Transverse colon (tissue), 4 donors: ENCODE results near the gene PAXIP1. TPM values are rescaled to one million over a fixed set of nuclear protein-coding genes. Genes with fewer than 3 reads are reported as not detected.

ENCODE experiments used
- DNase-seq: peaks from one replicate; pipeline ENCODE4 v3.0.0-alpha.2; 2019
- H3K27ac ChIP-seq, 4 donors: fragments of 200-600 bp; sonication (generic); 2 replicates each; pipeline ENCODE4 v1.5.1; 2016 to 2018; ENCODE audit warnings: inconsistent platforms in 4 of 4
- H3K27me3 ChIP-seq: fragments of 200-600 bp; sonication (generic); 2 replicates; pipeline ENCODE4 v1.5.1; 2017; ENCODE audit warnings: inconsistent platforms
- H3K36me3 ChIP-seq, 4 donors: fragments of 200-600 bp; sonication (generic); 2 replicates each; pipeline ENCODE4 v1.5.1; 2017 to 2019; ENCODE audit warnings: inconsistent platforms in 4 of 4
- H3K4me1 ChIP-seq, 4 donors: fragments of 200-600 bp; sonication (generic); 2 replicates each; pipeline ENCODE4 v1.5.1; 2017 to 2020; ENCODE audit warnings: inconsistent platforms in 4 of 4
- H3K4me3 ChIP-seq, 4 donors: fragments of 200-600 bp; sonication (generic); 1 replicate in 1 of 4; 2 replicates in 3 of 4; pipeline versions ENCODE4 v1.5.1 to v1.6.1; 2017 to 2019; ENCODE audit warnings: inconsistent platforms in 4 of 4
- H3K9me3 ChIP-seq, 2 donors: fragments of 200-600 bp; sonication (generic); 2 replicates each; pipeline ENCODE4 v1.5.1; 2017 to 2019; ENCODE audit warnings: inconsistent platforms in 2 of 2
- EP300 ChIP-seq: sonication (generic); formaldehyde crosslinking; IDR thresholded peaks from one replicate; pipeline ENCODE4 v1.6.1; 2017; ENCODE audit warnings: antibody characterized with exemption, low read depth
- POLR2A ChIP-seq: fragments of 450-650 bp; IDR thresholded peaks from one replicate; pipeline ENCODE4 v1.6.1; 2016; ENCODE audit warnings: antibody characterized with exemption, mild to moderate bottlenecking, moderate library complexity
- POLR2AphosphoS5 ChIP-seq, 3 donors: sonication (generic); formaldehyde crosslinking; IDR thresholded peaks; one replicate each; pipeline ENCODE4 v1.6.1; 2016; ENCODE audit warnings: antibody characterized with exemption in 3 of 3
- WGBS, 2 donors: methylation state at CpG; one replicate each; pipeline ENCODE4 v1.1.5; 2018; ENCODE audit warnings: low coverage in 1 of 2; 5-methylcytosine and 5-hydroxymethylcytosine counted together
- in situ Hi-C, 4 donors: fragments of 200-750 bp; cut with MboI; loops; one replicate each; pipeline versions ENCODE4 v1.15.0 to v1.15.1; 2017; ENCODE audit warnings: low sequenced_read_pairs in 3 of 4, low pct_ligation_motif_present in 1 of 4, low pct_unique_long_range_greater_than_20kb in 1 of 4
- intact Hi-C: fragments of 100-400 bp; cut with DNase I; formaldehyde crosslinking; loops from one replicate; pipeline ENCODE4 v1.15.1; 2023; ENCODE audit warnings: low total_unique reads
- total RNA-seq, 4 donors: library from RNA; depleted of rRNA; stranded (reverse); fragments of >200 nt; gene quantifications; one replicate each; pipeline ENCODE4 v1.1.0, GENCODE V29; 2016
- TF ChIP-seq, protein P1 (sequence below), 5 experiments: fragments of 200-600 bp in 3 of 5; fragments of 450-650 bp in 2 of 5; sonication (generic) in 3 of 5; IDR thresholded peaks; 1 replicate in 2 of 5; 2 replicates in 3 of 5; pipeline ENCODE4 v1.5.1; 2016 to 2017; ENCODE audit warnings: antibody characterized with exemption in 5 of 5, inconsistent platforms in 3 of 5, mild to moderate bottlenecking in 2 of 5, moderate library complexity in 1 of 5

Gene PAXIP1
- total RNA-seq, 4 donors from 2014 or later: 8.2 to 410 (median 13.3) TPM

- Histone ChIP-seq H3K4me3 (no peak overlapping the region), H3K4me1 (no peaks in the 10 kb centered on the region)
- in situ Hi-C loops: no loop called here
These were observed 18.1 kb upstream of the PAXIP1 start for GRCh38 chr7:155020996-155021395.

DNA sequence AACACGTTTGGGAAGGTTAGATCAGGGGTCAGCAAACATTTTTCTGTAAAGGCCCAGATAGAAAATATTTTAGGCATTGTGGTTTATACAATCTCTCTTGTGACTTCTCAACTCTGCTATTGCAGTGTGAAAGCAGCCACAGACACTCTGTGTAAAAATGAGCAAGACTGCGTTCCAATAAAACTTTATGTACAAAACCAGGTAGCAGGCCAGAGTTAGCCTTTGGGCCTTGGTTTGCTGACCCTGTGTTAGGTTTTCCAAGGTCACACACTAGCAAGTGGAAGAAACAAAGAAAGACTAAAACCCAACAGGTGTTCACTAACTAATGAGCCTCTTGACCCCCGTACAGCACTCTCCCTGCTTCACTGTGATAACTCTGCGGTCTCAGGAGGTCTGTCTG, 14.9 kb upstream of the PAXIP1 start:
- Histone ChIP-seq H3K4me1 (no peaks in the 10 kb centered on the region), H3K4me3 (no peak overlapping the region), H3K9me3 (no peaks in the 10 kb centered on the region), H3K36me3 (no peaks in the 10 kb centered on the region), H3K27me3 (no peaks in the 10 kb centered on the region), H3K27ac (no peak overlapping the region)
- TF ChIP-seq EP300: no peak
- no peak for TF ChIP-seq POLR2A
- TF ChIP-seq, protein P1, sequence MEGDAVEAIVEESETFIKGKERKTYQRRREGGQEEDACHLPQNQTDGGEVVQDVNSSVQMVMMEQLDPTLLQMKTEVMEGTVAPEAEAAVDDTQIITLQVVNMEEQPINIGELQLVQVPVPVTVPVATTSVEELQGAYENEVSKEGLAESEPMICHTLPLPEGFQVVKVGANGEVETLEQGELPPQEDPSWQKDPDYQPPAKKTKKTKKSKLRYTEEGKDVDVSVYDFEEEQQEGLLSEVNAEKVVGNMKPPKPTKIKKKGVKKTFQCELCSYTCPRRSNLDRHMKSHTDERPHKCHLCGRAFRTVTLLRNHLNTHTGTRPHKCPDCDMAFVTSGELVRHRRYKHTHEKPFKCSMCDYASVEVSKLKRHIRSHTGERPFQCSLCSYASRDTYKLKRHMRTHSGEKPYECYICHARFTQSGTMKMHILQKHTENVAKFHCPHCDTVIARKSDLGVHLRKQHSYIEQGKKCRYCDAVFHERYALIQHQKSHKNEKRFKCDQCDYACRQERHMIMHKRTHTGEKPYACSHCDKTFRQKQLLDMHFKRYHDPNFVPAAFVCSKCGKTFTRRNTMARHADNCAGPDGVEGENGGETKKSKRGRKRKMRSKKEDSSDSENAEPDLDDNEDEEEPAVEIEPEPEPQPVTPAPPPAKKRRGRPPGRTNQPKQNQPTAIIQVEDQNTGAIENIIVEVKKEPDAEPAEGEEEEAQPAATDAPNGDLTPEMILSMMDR (IDR thresholded peaks at IDR 0.05): no peak
- TF ChIP-seq POLR2AphosphoS5 (IDR thresholded peaks at IDR 0.05): no peak
- in situ Hi-C loops (no loop called here), intact Hi-C loops (no loop called here)
- no peak for DNase-seq
- 61 to 87% methylated on average over 3 to 4 of the region's 4 CpGs for WGBS, 2 donors

More at GRCh38 chr7:155020996-155021395, 18.1 kb upstream of the PAXIP1 start:
- Histone ChIP-seq H3K36me3 (no peaks in the 10 kb centered on the region), H3K27me3 (no peaks in the 10 kb centered on the region), H3K9me3 (no peaks in the 10 kb centered on the region), H3K27ac (no peak overlapping the region)
- no peak for DNase-seq
- 73% methylated on average over 2 to 5 of the region's 5 CpGs for WGBS, 2 donors
- intact Hi-C loops: no loop called here
- TF ChIP-seq POLR2A: no peak
- no peak for TF ChIP-seq EP300
- TF ChIP-seq, protein P1 (IDR thresholded peaks at IDR 0.05): no peak
- no peak for TF ChIP-seq POLR2AphosphoS5 (IDR thresholded peaks at IDR 0.05)

DNA sequence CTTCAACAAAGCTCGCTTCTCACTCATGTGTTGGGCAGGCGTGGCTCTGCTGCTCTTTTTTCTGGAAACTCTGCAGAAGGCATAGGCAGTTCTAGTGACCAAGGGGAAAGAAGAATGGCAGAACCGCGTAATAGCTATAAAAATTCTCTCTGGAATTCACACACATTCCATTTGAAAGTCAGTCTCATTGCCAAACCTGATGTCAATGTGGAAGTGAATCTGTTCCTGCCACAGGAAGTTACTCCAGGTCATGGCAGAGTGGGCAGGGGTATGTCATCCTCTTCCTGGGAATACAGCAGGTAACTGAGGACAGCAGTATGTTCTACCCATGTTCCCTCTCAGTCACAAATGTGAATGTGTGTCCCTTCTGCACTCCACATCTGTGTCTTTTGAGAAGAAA, 8.2 kb upstream of the PAXIP1 start:
- intact Hi-C loops (no loop called here), in situ Hi-C loops (no loop called here)
- H3K27me3 ChIP-seq: no peaks in the 10 kb centered on the region

GRCh38 chr7:155009570-155010157, 6.7 kb upstream of the PAXIP1 start:
- intact Hi-C loops: no loop called here
- in situ Hi-C loops: no loop called here
- no peak overlapping the region for H3K27ac ChIP-seq
- H3K9me3 ChIP-seq: no peaks in the 10 kb centered on the region
- WGBS, 2 donors: 70 to 81% methylated on average over 3 of the region's 3 CpGs
- TF ChIP-seq POLR2AphosphoS5 (IDR thresholded peaks at IDR 0.05) (no peak), EP300 (no peak), POLR2A (no peak)
- TF ChIP-seq, protein P1 (IDR thresholded peaks at IDR 0.05): peak in 3 of 5 experiments; percentile 18 to 29 (median 25)
- H3K36me3 ChIP-seq: no peaks in the 10 kb centered on the region
- peaks cover 0 to 6% (median 2%) of the 10 kb centered on the region in 4 donors for H3K4me1 ChIP-seq
- no peak for DNase-seq
- no peaks in the 10 kb centered on the region for H3K27me3 ChIP-seq
- H3K4me3 ChIP-seq: no peak overlapping the region

More for the DNA sequence above, 8.2 kb upstream of the PAXIP1 start:
- no peak for DNase-seq
- H3K4me1 ChIP-seq: no peaks in the 10 kb centered on the region
- H3K27ac ChIP-seq: no peak overlapping the region
- TF ChIP-seq EP300 (no peak), POLR2AphosphoS5 (IDR thresholded peaks at IDR 0.05) (no peak), POLR2A (no peak)
- TF ChIP-seq, protein P1 (IDR thresholded peaks at IDR 0.05): no peak
- H3K4me3 ChIP-seq: no peak overlapping the region
- no peaks in the 10 kb centered on the region for H3K36me3 ChIP-seq
- H3K9me3 ChIP-seq: no peaks in the 10 kb centered on the region
- 91 to 93% methylated on average over 4 of the region's 4 CpGs for WGBS, 2 donors
